ENCODE results near the gene FXYD3. TPM values are rescaled to one million over a fixed set of nuclear protein-coding genes. Genes with fewer than 3 reads are reported as not detected.
A peak's percentile ranks its signal among the peaks of the same experiment; 100 is the strongest.

The FXYD3 gene
- total RNA-seq, 4 donors from 2014 or later = 0.26 to 13.4 TPM; not detected in 2

GRCh38 chr19:35105411-35106290, 10.0 kb upstream of the FXYD3 start:
- DNase-seq = no peak

GRCh38 chr19:35106291-35106583, 9.4 kb upstream of the FXYD3 start:
- Histone ChIP-seq H3K4me1 (peaks cover 6 to 16% of the 10 kb centered on the region in 2 donors), H3K27ac (peak overlapping the region in 2 of 4 donors; percentile 47 to 61), H3K36me3 (no peaks in the 10 kb centered on the region), H3K4me3 (no peak overlapping the region), H3K9me3 (no peaks in the 10 kb centered on the region), H3K27me3 (no peaks in the 10 kb centered on the region)
- DNase-seq (peak; percentile 46 to 75), ATAC-seq (peak in 1 of 2 donors; percentile 47)
- intact Hi-C loops (cut with DNase I; ENCODE audit: low total_unique reads) = no loop called here
- in situ Hi-C loops (cut with MboI; ENCODE audit: low sequenced_read_pairs in 4 of 4) = no loop called here
- no peak for TF ChIP-seq POLR2A (IDR thresholded peaks at IDR 0.05)
- TF ChIP-seq CTCF (IDR thresholded peaks at IDR 0.05 in 4 of 5, conservative IDR thresholded peaks at IDR 0.05 in 1 of 5) = no peak

More at GRCh38 chr19:35105411-35106290, 10.0 kb upstream of the FXYD3 start:
- H3K4me1 ChIP-seq = peaks cover 6 to 16% of the 10 kb centered on the region in 2 donors
- no peak overlapping the region for H3K4me3 ChIP-seq
- ATAC-seq = no peak
- TF ChIP-seq CTCF (IDR thresholded peaks at IDR 0.05 in 4 of 5, conservative IDR thresholded peaks at IDR 0.05 in 1 of 5) = no peak
- TF ChIP-seq POLR2A (IDR thresholded peaks at IDR 0.05) = no peak
- H3K27me3 ChIP-seq = no peaks in the 10 kb centered on the region
- H3K36me3 ChIP-seq = no peaks in the 10 kb centered on the region
- H3K27ac ChIP-seq = peak overlapping the region in 2 of 4 donors; percentile 47 to 61
- H3K9me3 ChIP-seq = no peaks in the 10 kb centered on the region
- intact Hi-C loops (cut with DNase I; ENCODE audit: low total_unique reads) (no loop called here), in situ Hi-C loops (cut with MboI; ENCODE audit: low sequenced_read_pairs in 4 of 4) (no loop called here)

GRCh38 chr19:35106898-35107541, 8.6 kb upstream of the FXYD3 start:
- Histone ChIP-seq H3K9me3 (no peaks in the 10 kb centered on the region), H3K4me3 (no peak overlapping the region), H3K36me3 (no peaks in the 10 kb centered on the region), H3K4me1 (peaks cover 6 to 16% of the 10 kb centered on the region in 2 donors), H3K27me3 (no peaks in the 10 kb centered on the region), H3K27ac (peak overlapping the region in 2 of 4 donors; percentile 47 to 61)
- no peak for DNase-seq
- intact Hi-C loops (cut with DNase I; ENCODE audit: low total_unique reads) (no loop called here), in situ Hi-C loops (cut with MboI; ENCODE audit: low sequenced_read_pairs in 4 of 4) (no loop called here)
- ATAC-seq = no peak
- TF ChIP-seq CTCF (IDR thresholded peaks at IDR 0.05 in 4 of 5, conservative IDR thresholded peaks at IDR 0.05 in 1 of 5) (no peak), POLR2A (IDR thresholded peaks at IDR 0.05) (no peak)

GRCh38 chr19:35107545-35107944, 8.1 kb upstream of the FXYD3 start:
- intact Hi-C loops (cut with DNase I; ENCODE audit: low total_unique reads) = no loop called here
- DNase-seq = no peak
- Histone ChIP-seq H3K36me3 (no peaks in the 10 kb centered on the region), H3K27ac (no peak overlapping the region), H3K4me3 (no peak overlapping the region), H3K9me3 (no peaks in the 10 kb centered on the region), H3K4me1 (peaks cover 6 to 16% of the 10 kb centered on the region in 2 donors), H3K27me3 (no peaks in the 10 kb centered on the region)
- ATAC-seq = no peak
- in situ Hi-C loops (cut with MboI; ENCODE audit: low sequenced_read_pairs in 4 of 4) = no loop called here
- TF ChIP-seq CTCF (IDR thresholded peaks at IDR 0.05 in 4 of 5, conservative IDR thresholded peaks at IDR 0.05 in 1 of 5) (no peak), POLR2A (IDR thresholded peaks at IDR 0.05) (no peak)

All from gastrocnemius medialis (tissue), 4 donors.